Measurements from ENCODE around the gene COX20.

COX20 gene

GRCh38 chr1:244863491-244864252, 28.2 kb downstream of the COX20 start:
- peak overlapping the region; percentile 77 for H3K4me2 ChIP-seq (ENCODE audit: low read length)
- peak overlapping the region; percentile 74 for H2AFZ ChIP-seq
- no peaks in the 10 kb centered on the region for H3K9me3 ChIP-seq (ENCODE audit: control insufficient read depth, low read length)
- peaks cover 18% of the 10 kb centered on the region for H3K79me2 ChIP-seq
- H3K27ac ChIP-seq: peak overlapping the region; percentile 99
- H3K9ac ChIP-seq: peak overlapping the region; percentile 98
- TF ChIP-seq, protein P1, sequence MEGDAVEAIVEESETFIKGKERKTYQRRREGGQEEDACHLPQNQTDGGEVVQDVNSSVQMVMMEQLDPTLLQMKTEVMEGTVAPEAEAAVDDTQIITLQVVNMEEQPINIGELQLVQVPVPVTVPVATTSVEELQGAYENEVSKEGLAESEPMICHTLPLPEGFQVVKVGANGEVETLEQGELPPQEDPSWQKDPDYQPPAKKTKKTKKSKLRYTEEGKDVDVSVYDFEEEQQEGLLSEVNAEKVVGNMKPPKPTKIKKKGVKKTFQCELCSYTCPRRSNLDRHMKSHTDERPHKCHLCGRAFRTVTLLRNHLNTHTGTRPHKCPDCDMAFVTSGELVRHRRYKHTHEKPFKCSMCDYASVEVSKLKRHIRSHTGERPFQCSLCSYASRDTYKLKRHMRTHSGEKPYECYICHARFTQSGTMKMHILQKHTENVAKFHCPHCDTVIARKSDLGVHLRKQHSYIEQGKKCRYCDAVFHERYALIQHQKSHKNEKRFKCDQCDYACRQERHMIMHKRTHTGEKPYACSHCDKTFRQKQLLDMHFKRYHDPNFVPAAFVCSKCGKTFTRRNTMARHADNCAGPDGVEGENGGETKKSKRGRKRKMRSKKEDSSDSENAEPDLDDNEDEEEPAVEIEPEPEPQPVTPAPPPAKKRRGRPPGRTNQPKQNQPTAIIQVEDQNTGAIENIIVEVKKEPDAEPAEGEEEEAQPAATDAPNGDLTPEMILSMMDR (IDR thresholded peaks at IDR 0.05): no peak
- peak overlapping the region; percentile 96 for H3K4me3 ChIP-seq (ENCODE audit: low read depth, low read length)
- no peaks in the 10 kb centered on the region for H3K27me3 ChIP-seq (ENCODE audit: control insufficient read depth, insufficient read depth, low read length)
- H3K4me1 ChIP-seq: peaks cover 8% of the 10 kb centered on the region
- no peaks in the 10 kb centered on the region for H3K36me3 ChIP-seq (ENCODE audit: control insufficient read depth, insufficient read depth, low read length)

GRCh38 chr1:244864253-244865027, 29.0 kb downstream of the COX20 start, which contains the start of gene HNRNPU:
Gene HNRNPU (minus strand): TSS chr1:244864543. CDS start chr1:244864307, 236 bp downstream.
- peak within 1 kb of the TSS; percentile 84 for H2AFZ ChIP-seq
- H3K4me3 ChIP-seq (ENCODE audit: low read depth, low read length): peak within 1 kb of the TSS; percentile 96
- peak within 1 kb of the TSS; percentile 98 for H3K9ac ChIP-seq
- H3K27ac ChIP-seq: peak within 1 kb of the TSS; percentile 99
- H3K79me2 ChIP-seq: peaks cover 18% of the 10 kb centered on the region
- H3K9me3 ChIP-seq (ENCODE audit: control insufficient read depth, low read length): no peaks in the 10 kb centered on the region
- peaks cover 8% of the 10 kb centered on the region for H3K4me1 ChIP-seq
- H3K36me3 ChIP-seq (ENCODE audit: control insufficient read depth, insufficient read depth, low read length): no peaks in the 10 kb centered on the region
- H3K27me3 ChIP-seq (ENCODE audit: control insufficient read depth, insufficient read depth, low read length): no peaks in the 10 kb centered on the region
- TF ChIP-seq, protein P1 (IDR thresholded peaks at IDR 0.05): no peak
- H3K4me2 ChIP-seq (ENCODE audit: low read length): peak within 1 kb of the TSS; percentile 77

GRCh38 chr1:244865028-244865371, 29.5 kb downstream of the COX20 start:
- peaks cover 8% of the 10 kb centered on the region for H3K4me1 ChIP-seq
- H3K4me3 ChIP-seq (ENCODE audit: low read depth, low read length): peak overlapping the region; percentile 96
- H2AFZ ChIP-seq: peak overlapping the region; percentile 84
- no peaks in the 10 kb centered on the region for H3K36me3 ChIP-seq (ENCODE audit: control insufficient read depth, insufficient read depth, low read length)
- H3K27ac ChIP-seq: peak overlapping the region; percentile 99
- H3K4me2 ChIP-seq (ENCODE audit: low read length): peak overlapping the region; percentile 59
- no peaks in the 10 kb centered on the region for H3K9me3 ChIP-seq (ENCODE audit: control insufficient read depth, low read length)
- H3K27me3 ChIP-seq (ENCODE audit: control insufficient read depth, insufficient read depth, low read length): no peaks in the 10 kb centered on the region
- peaks cover 16% of the 10 kb centered on the region for H3K79me2 ChIP-seq
- TF ChIP-seq, protein P1 (IDR thresholded peaks at IDR 0.05): no peak
- H3K9ac ChIP-seq: no peak overlapping the region

DNA sequence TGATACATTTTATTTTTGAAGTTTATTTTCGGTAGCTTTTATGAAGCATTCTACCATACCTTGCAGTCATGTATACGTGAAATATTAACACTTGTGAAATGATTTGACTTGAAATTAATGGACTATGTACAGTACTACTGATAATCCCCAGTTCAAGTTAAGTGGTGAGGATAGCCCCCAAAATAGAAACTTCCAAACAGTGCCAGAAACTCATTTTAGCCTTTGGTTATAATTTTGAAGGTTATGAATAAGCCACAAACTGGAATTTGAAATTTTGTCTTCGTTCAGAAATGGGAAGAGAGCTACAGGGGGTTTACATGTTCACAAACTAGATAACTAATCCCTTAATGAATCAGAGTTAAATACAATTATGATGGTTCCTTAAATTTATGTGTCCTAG, 30.4 kb downstream of the COX20 start:
- Histone ChIP-seq H3K9ac (no peak overlapping the region), H3K4me3 (ENCODE audit: low read depth, low read length) (no peak overlapping the region), H2AFZ (no peak overlapping the region), H3K9me3 (ENCODE audit: control insufficient read depth, low read length) (no peaks in the 10 kb centered on the region), H3K79me2 (peaks cover 12% of the 10 kb centered on the region), H3K27ac (no peak overlapping the region), H3K36me3 (ENCODE audit: control insufficient read depth, insufficient read depth, low read length) (no peaks in the 10 kb centered on the region), H3K27me3 (ENCODE audit: control insufficient read depth, insufficient read depth, low read length) (no peaks in the 10 kb centered on the region), H3K4me2 (ENCODE audit: low read length) (no peak overlapping the region), H3K4me1 (peaks cover 6% of the 10 kb centered on the region)
- TF ChIP-seq, protein P1 (IDR thresholded peaks at IDR 0.05): no peak

All from parathyroid adenoma (tissue), 2 donors.